SK-N-SH treated with all-trans-retinoic acid at 6 μM for 48 hours (cell line): Measurements from ENCODE around the gene RXRA.

Source experiments
- CSRNP3 ChIP-seq: fragments of 250-450 bp; sonication (Bioruptor Pico); IDR thresholded peaks from 2 replicates; pipeline ENCODE4 v1.5.1; 2021; ENCODE audit warnings: mild to moderate bottlenecking, moderate library complexity
- PATZ1 ChIP-seq: fragments of 250-450 bp; sonication (Bioruptor Pico); IDR thresholded peaks from 2 replicates; pipeline ENCODE4 v1.8.0; 2020; ENCODE audit warnings: mild to moderate bottlenecking, moderate library complexity, borderline replicate concordance
- PPARA ChIP-seq: fragments of 250-450 bp; sonication (Bioruptor Pico); IDR thresholded peaks from 2 replicates; pipeline ENCODE4 v1.5.0; 2020; ENCODE audit warnings: mild to moderate bottlenecking, borderline replicate concordance

- TF ChIP-seq PPARA (CRISPR knock-in tag) (no peak), CSRNP3 (CRISPR knock-in tag) (no peak), PATZ1 (CRISPR knock-in tag) (no peak)
Observed at GRCh38 chr9:134442486-134443173, 116.4 kb downstream of the RXRA start.
